ENCODE data around the gene NEUROG3. TPM values are rescaled to one million over a fixed set of nuclear protein-coding genes. Genes with fewer than 3 reads are reported as not detected.
"Not testable (repeated sequence)": the region's sequence is repeated elsewhere in the genome, so short reads cannot be mapped to it uniquely, and the experiment has no call there.

Gene NEUROG3
- total RNA-seq, 1 donor: not detected

DNA sequence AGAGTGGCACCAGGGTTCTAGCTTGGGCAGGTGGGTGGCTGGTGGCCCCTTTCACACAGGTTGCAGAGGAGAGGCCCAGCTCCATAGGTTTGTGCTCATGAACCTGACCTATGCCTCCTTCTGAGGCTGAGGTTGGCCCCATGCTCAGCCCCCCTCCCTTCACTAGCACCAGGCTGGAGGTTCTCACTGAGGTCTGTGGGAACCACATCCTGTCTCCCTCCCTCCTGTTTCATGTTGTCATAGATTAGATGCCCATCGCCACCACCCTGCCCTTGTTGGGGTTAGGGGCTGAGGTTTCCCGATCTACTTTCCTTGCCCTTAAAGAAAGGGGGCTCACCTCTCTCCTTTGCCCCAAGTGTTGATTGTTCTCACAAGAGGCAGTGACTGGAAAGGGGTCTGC is 14.7 kb downstream of the NEUROG3 start:
- Histone ChIP-seq H3K4me1 (ENCODE audit: insufficient read depth, low read length) (peaks cover 8% of the 10 kb centered on the region), H3K27me3 (ENCODE audit: insufficient read depth, low read length) (peaks cover 2% of the 10 kb centered on the region), H3K9me3 (ENCODE audit: low read depth, low read length) (no peaks in the 10 kb centered on the region), H3K4me3 (ENCODE audit: low read length) (no peak overlapping the region)

DNA sequence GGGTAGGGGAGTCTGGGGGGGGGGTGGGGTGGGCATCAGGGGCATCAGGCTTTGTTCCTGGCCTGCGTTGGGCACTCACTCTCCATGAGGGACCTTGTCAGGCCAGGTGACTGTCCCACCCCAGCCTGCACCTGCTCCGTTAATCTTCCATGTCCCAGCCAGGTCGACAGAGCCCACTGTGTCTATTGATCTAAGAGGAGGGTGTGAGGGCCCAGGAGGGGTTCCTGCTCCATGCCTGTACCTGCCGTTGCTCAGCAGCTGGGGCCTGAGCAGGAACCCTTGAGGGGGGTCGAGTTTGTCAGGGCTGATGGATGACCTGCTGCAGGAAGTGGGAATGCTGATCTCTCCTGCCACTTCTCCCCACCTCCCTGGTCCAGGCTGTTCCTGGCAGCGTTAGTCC is 18.6 kb downstream of the NEUROG3 start:
- Histone ChIP-seq H3K27me3 (ENCODE audit: insufficient read depth, low read length) (peaks cover 5% of the 10 kb centered on the region), H3K9me3 (ENCODE audit: low read depth, low read length) (peaks cover 16% of the 10 kb centered on the region), H3K4me3 (ENCODE audit: low read length) (no peak overlapping the region), H3K4me1 (ENCODE audit: insufficient read depth, low read length) (peaks cover 8% of the 10 kb centered on the region)

DNA sequence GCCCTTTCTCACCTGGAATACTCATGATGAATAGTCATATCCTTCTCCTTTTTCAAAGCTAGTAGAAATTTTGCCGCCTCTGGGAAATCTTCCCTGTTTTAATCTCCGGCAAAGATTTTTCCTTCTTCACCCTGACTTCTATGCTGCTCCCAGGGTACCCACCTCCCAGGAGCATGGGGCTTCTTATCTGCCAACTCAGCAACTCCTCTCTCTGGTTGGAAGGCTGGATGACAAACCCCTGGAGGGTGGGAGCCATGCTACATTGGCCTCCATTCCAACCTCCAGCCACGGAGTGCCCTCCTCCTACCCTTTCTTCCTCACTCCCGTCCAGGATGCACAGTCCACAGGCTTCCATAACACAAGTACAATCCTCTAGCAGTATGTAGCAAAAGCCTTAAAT is 19.9 kb downstream of the NEUROG3 start:
- H3K27me3 ChIP-seq (ENCODE audit: insufficient read depth, low read length): peaks cover 5% of the 10 kb centered on the region
- peaks cover 23% of the 10 kb centered on the region for H3K9me3 ChIP-seq (ENCODE audit: low read depth, low read length)
- peaks cover 2% of the 10 kb centered on the region for H3K4me1 ChIP-seq (ENCODE audit: insufficient read depth, low read length)
- H3K4me3 ChIP-seq (ENCODE audit: low read length): no peak overlapping the region

DNA sequence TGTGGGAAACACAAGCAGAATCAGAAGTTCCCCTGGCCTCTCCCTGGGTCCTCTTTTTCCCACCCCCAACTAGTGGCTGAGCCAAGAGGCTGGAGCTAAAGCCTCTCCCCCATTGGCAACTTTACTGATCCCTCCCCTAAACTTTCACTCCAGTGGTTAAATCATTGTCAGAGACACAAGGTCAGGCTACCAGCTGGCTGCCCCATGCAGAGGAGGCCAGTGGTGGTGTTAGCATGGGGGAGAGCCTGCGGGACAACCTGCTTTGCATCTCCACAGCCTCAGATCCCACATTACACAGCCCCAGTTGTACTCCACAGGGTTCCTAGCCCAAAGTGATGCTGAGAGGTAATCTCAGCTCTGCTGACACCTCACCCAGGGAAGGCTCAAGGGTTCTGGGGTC is 21.0 kb downstream of the NEUROG3 start:
- Histone ChIP-seq H3K4me1 (ENCODE audit: insufficient read depth, low read length) (no peaks in the 10 kb centered on the region), H3K4me3 (ENCODE audit: low read length) (no peak overlapping the region), H3K9me3 (ENCODE audit: low read depth, low read length) (peaks cover 23% of the 10 kb centered on the region), H3K27me3 (ENCODE audit: insufficient read depth, low read length) (peaks cover 5% of the 10 kb centered on the region)

DNA sequence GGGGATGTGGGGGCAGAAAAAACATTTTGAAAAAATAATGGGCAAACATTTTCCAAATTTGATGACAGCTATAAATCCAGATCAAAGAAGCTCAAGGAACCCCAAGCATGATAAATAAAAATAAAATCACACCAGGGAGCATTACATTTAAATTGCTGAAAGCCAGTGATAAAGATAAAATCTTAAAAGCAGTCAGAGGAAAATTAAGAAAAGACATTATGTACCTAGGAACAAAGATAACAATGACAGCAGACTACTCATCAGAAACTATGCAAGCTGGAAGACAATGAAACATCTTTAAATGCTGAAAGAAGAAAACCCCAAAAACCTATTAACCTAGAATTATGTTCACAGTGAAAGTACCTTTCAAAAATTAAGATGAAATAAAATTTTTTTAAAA is 23.3 kb downstream of the NEUROG3 start:
- no peak overlapping the region for H3K4me3 ChIP-seq (ENCODE audit: low read length)
- no peaks in the 10 kb centered on the region for H3K4me1 ChIP-seq (ENCODE audit: insufficient read depth, low read length)
- H3K27me3 ChIP-seq (ENCODE audit: insufficient read depth, low read length): peaks cover 5% of the 10 kb centered on the region
- peaks cover 23% of the 10 kb centered on the region for H3K9me3 ChIP-seq (ENCODE audit: low read depth, low read length)

DNA sequence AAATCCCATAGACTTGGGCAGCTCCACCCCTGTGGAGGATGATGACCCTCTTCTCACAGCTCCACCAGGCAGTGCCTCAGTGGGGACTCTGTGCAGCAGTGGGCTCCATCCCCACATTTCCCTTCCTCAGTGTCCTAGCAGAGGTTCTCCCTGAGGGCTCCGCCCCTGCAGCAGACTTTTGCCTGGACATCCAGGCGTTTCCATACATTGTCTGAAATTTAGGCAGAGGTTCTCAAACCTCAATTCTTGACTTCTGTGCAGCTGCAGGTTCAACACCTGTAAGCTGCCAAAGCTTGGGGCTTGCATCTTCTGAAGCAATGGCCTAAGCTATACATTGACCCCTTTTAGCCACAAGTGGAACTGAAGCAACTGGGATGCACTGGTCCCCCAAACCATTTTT is 31.8 kb downstream of the NEUROG3 start:
- no peaks in the 10 kb centered on the region for H3K4me1 ChIP-seq (ENCODE audit: insufficient read depth, low read length)
- H3K9me3 ChIP-seq (ENCODE audit: low read depth, low read length): no peaks in the 10 kb centered on the region
- H3K27me3 ChIP-seq (ENCODE audit: insufficient read depth, low read length): no peaks in the 10 kb centered on the region
- no peak overlapping the region for H3K4me3 ChIP-seq (ENCODE audit: low read length)

DNA sequence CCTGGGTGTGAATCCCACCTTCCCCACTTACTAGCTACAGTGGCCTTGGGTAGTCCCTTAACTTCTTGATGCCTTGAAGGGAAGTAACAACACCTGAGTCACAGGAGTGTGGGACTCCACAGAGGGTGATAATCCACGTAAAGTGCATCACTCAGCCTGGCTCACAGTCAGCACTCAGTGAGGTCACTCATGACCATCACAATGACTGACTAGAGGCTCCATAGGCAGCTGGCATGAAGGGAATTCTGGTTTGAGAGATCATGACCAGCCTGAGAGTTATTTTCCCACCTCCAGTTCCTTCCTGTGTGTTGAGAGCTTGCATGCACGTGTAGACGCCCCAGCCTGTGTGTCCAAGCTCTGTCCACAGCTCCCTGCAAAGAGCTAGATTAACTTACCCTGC is 34.8 kb downstream of the NEUROG3 start:
- Histone ChIP-seq H3K4me1 (ENCODE audit: insufficient read depth, low read length) (no peaks in the 10 kb centered on the region), H3K27me3 (ENCODE audit: insufficient read depth, low read length) (no peaks in the 10 kb centered on the region), H3K9me3 (ENCODE audit: low read depth, low read length) (no peaks in the 10 kb centered on the region), H3K4me3 (ENCODE audit: low read length) (no peak overlapping the region)

DNA sequence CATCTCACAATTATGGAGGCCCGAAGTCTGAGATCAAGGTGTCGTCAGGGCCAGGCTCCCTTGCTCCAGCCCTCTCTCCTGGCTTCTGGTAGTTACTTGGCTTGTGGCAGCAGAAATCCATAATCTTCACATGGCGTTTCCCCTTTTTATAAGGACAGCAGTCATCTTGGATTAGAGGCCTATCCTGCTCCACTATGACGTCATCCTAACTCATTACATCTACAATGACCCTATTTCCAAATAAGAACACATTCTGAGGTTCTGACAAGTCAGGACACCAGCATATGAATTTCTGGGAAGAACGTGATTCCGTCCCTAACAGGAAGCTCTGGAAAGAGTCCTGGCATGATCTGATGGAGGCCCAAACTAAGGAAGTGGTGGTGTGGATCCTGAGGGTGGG is 35.8 kb downstream of the NEUROG3 start:
- H3K27me3 ChIP-seq (ENCODE audit: insufficient read depth, low read length): no peaks in the 10 kb centered on the region
- H3K4me3 ChIP-seq (ENCODE audit: low read length): no peak overlapping the region
- no peaks in the 10 kb centered on the region for H3K9me3 ChIP-seq (ENCODE audit: low read depth, low read length)
- no peaks in the 10 kb centered on the region for H3K4me1 ChIP-seq (ENCODE audit: insufficient read depth, low read length)

DNA sequence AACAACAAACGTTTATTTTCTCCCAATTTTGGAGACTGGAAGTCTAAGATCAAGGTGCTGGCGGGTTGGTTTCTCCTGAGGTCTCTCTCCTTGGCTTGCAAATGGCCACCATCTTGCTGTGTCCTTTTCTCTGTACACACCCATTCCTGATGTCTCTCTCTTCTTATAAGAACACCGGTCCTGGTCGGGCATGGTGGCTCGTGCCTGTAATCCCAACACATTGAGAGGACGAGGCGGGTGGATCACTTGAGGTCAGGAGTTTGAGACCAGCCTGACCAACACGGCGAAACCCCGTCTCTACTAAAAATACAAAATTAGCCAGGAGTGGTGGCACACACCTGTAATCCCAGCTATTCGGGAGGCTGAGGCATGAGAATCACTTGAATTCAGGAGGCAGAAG is 36.7 kb downstream of the NEUROG3 start:
- H3K9me3 ChIP-seq (ENCODE audit: low read depth, low read length); H3K27me3 ChIP-seq (ENCODE audit: insufficient read depth, low read length); H3K4me3 ChIP-seq (ENCODE audit: low read length); H3K4me1 ChIP-seq (ENCODE audit: insufficient read depth, low read length): not testable (repeated sequence)

DNA sequence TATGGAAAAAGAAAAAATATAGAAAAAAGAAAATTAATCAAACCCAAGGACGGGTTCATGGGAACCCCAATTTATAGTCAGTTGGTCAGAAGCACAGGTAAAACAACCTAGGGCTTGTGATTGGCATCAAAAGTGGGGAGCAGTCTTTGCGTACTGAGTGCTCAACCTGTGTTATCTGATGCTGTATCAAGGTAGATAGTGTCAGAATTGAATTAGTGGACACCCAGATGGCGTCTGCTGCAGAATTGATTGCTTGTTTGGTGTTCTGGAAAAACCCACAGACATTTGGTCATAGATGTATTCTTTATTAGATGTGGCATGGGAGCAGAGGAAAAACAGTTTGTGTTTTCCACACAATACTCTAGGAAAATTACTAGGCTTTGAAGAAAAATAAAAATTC is 39.6 kb downstream of the NEUROG3 start:
- Histone ChIP-seq H3K27me3 (ENCODE audit: insufficient read depth, low read length) (peaks cover 3% of the 10 kb centered on the region), H3K4me1 (ENCODE audit: insufficient read depth, low read length) (no peaks in the 10 kb centered on the region), H3K9me3 (ENCODE audit: low read depth, low read length) (no peaks in the 10 kb centered on the region)

DNA sequence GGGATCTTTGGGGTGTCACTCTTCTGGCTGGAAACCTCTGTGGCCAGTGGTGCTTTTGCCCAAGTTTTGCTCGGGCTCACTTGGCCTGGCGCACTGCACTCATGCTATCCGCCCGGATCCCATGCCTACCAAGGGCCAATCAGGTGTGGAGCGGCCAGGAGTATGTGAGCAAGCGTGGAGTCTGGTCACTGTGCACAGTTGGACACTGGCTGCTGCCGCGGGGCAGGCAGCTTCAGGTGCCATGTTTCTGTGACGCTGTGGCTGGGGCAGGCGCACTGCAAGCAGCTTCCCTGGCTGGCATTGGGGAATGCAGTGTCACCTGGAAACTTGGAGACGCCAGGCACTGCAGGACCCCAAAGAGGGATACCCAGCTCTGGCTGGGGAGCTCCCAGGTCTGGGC is 45.3 kb downstream of the NEUROG3 start:
- no peaks in the 10 kb centered on the region for H3K4me1 ChIP-seq (ENCODE audit: insufficient read depth, low read length)
- no peaks in the 10 kb centered on the region for H3K9me3 ChIP-seq (ENCODE audit: low read depth, low read length)
- H3K4me3 ChIP-seq (ENCODE audit: low read length): no peak overlapping the region
- peaks cover 3% of the 10 kb centered on the region for H3K27me3 ChIP-seq (ENCODE audit: insufficient read depth, low read length)

More for the DNA sequence above, 39.6 kb downstream of the NEUROG3 start:
- no peak overlapping the region for H3K4me3 ChIP-seq (ENCODE audit: low read length)

Other genes with a start within 250 kb of the NEUROG3 start
- gene TACR2, start 156.5 kb downstream of the NEUROG3 start, total RNA-seq: not detected
- gene TSPAN15, start 122.0 kb downstream of the NEUROG3 start, total RNA-seq: 1.6 TPM
- gene FAM241B, start 56.8 kb upstream of the NEUROG3 start, total RNA-seq: not detected
- 0.52 TPM for gene COL13A1, start 228.5 kb upstream of the NEUROG3 start, total RNA-seq

Measured in mononuclear cell (primary cell).